GM21423 (cell line): Measurements from ENCODE around the gene LAIR1.
"Not testable (repeated sequence)": the region's sequence is repeated elsewhere in the genome, so short reads cannot be mapped to it uniquely, and the experiment has no call there.

Experiments used
- ATAC-seq: cut with Tn5 transposase; IDR thresholded peaks from one replicate; pipeline ENCODE4 v1.9.1; 2021; ENCODE audit warnings: mild to moderate bottlenecking, moderate library complexity; ENCODE audit not compliant: unreplicated experiment

LAIR1 gene

DNA sequence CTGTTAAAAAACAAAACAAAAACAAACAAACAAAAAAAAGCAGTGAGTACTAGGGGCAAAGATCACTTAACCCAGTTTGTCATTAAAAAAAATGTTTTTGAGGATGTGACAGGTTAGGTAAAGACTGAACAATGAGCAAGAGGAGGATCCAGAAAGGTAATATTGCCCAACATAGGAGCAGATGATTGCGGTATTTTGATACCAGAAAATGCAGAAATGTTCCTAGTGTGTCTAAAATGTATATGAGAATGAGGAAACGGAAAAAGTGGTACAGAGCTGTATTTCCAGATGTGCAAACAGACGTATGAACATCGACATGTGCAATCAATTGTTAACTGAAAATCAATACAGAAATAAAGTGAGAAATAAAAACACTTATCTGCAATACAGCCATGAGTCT, 20.9 kb downstream of the LAIR1 start:
- no peak for ATAC-seq

DNA sequence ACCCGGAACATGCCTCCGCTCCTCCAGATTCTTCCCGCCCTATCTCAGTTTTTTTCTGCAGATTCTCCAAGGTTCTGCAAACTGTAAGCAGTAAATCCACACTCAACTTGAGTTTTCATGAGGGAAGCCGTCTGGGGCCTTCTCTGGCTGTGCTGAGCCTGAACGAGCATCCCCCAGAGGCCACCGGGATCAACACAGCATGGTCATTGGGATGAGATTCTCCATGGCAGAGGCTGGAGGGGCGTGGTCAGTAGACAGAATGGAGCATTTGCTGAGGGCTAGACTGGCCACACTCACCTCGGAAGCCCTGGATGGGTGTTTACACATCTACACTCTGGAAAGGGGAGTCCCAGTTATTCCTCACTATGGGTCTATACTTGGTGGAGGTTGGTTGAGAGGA, 23.4 kb downstream of the LAIR1 start:
- ATAC-seq: no peak

DNA sequence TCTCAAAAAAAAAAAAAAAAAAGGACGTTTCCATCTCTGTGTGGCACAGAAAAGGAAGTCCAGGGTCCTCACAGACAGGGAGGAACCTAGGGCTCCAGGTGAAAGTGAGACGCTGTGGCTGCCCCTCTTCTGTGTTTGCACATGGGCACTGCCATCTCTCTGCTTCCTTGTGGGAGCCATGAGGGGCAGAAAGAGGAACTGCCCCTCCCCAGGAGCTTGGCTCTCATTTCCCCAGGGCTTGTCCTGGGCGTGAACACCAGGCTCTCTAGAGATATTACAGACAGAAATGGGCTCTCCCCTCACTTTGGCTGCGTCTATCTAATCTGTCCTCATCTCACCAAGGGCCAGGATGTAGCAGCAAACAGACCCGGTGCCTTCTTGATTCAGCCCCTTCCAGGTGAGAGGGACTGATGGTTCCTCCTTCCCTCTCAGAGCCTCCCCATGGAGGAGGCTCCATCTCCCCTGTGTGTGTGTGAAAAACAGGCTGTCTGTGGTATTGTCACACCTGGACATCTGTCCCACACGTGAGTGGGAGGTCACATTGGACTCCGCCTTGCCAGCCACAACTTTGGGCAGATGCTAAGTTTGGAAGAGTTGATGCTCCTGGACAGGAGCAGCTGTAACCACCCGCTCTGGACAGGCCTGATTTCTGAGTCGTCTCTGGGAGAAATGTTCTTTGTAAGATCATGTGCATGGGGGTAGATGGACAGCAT, 24.9 kb downstream of the LAIR1 start:
- no peak for ATAC-seq

- ATAC-seq: no peak
These were observed 26.2 kb downstream of the LAIR1 start for GRCh38 chr19:54338521-54338920.

- no peak for ATAC-seq
These were observed 26.9 kb downstream of the LAIR1 start for GRCh38 chr19:54337858-54338230.

DNA sequence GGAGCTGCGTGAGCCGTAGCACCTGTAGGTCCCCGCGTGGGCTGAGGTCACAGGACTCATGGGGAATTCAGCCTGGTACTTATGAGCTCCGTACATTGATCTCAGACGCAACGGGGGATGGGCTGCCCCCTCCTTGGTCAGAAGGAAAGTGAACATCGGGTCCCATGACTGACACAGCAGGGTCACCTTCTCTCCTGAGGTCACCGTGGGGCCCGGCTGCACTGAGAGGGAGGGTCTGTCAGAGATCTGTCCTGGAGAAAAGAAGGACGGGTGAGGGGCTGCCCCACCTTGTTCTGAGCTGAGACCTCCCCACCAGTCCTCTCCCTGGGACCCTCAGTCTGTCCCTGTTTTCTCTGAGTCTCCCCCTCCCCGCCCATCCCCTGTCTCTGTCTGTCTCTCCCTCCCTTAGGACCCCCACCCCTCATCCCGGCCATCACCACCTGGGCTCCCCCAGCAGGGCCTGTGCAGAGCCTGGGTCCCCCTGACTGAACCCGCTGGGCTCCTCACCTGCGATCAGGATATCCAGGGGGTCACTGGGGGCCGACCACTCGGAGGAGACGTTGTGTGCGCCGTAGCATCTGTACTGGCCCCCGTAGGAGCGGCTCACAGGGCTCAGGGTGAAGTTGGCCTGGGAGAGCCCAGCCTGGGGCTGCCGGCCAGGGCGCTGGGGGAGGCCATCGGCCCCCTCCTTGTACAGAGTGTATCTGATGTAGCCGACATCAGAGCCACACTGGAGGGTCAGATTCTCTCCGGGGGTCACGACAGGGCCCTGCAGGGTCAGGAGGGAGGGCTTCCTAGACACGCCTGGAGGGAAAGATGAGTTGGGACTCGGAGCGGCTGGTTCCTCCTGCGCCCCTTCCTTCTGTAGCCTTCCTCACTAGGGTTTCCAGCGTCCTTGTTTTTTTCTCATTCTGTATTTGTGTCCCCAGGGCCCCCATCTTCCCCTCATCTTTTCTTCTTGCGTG, 27.6 kb downstream of the LAIR1 start:
- ATAC-seq: no peak

DNA sequence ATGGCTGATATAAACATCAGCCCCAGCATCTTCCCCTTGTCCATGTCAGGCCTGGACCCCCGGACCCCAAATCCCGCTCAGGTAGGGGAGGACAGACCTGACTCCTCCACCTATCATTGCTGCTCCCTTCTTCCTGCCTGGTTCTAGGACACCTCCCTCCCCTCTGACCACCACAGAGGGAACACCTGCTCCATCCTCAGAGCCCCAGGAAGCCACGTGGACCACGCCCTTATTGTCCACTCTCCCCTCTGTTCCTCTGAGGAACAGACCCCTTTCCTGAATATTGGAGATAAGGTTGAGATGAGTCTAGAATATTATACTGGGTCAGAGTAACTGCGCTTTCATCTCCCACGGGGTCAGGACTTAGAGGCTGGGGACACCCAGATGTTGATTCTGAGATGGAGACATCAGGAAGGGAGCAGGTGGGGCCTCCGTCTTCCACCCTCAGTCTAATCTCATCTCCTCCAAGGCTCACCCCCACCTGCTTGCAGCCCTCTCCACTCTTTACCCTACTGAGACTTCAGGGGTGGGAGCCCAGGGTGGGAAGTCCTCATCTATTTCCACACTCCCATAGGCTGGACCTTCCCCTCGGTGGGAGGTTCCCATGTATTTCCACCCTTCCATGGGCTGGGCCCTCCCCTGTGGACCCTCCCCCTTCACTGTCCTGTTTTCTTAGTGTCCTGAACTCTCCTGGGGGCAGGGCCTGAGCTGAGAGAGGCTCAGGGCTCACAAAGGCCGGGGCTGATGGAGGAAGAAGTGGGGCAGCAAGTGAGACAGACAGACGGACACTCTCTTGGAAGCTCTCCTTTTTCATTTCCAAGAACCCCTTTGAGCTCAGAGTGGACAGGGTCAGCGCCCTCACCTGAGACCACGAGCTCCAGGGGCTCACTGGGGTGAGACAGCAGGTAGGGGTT, 28.5 kb downstream of the LAIR1 start:
- no peak for ATAC-seq

DNA sequence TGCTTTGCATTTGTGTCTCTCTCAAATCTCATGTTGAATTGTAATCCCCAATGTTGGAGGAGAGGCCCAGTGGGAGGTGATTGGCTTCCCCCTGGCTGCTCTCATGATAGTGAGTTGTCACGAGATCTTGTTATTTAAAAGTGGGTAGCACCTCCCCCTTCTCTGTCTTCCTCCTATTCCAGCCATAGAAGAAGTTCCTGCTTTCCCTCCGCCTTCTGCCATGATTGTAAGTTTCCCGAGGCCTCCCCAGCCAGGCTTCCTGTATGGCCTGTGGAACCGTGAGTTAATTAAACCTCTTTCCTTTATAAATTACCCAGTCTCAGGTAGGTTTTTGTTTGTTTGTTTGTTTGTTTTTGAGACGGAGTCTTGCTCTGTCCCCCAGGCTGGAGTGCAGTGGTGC, 29.6 kb downstream of the LAIR1 start:
- ATAC-seq: no peak

DNA sequence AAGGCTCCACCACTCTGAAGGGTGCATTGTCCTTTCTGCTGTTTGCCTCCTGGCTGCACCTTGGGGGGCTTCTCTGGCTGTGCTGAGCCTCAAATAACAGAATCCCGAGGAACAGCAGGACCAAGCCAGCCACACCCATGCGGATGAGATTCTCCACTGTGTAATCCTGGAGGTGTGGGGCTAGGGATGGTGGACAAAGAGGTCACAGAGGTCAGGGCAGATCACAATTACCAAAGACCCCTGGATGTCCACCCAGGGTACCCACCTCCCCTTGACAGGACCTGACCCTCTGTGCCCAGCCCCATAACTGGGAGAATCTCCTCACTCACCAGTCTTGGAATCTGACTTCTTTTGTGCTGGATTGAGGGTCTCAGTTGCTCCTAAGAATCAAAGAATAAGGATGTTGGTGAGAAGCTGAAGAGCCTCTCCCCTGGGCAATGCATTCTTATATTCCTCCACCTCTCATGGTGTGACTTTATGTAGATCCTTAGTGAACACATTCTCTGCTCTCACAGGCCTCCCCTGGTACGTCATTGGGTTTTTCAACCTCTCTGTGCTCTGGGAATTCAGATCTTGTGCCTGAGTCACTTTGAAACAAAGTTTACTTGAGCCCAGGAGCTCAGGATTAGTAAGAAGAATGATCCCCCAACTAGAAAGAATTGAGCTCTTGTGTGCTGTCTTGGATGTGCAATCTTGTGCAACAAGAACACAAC, 31.0 kb downstream of the LAIR1 start:
- no peak for ATAC-seq

GRCh38 chr19:54332149-54332548, 32.6 kb downstream of the LAIR1 start:
- ATAC-seq: no peak

GRCh38 chr19:54331626-54332025, 33.1 kb downstream of the LAIR1 start:
- ATAC-seq: no peak

DNA sequence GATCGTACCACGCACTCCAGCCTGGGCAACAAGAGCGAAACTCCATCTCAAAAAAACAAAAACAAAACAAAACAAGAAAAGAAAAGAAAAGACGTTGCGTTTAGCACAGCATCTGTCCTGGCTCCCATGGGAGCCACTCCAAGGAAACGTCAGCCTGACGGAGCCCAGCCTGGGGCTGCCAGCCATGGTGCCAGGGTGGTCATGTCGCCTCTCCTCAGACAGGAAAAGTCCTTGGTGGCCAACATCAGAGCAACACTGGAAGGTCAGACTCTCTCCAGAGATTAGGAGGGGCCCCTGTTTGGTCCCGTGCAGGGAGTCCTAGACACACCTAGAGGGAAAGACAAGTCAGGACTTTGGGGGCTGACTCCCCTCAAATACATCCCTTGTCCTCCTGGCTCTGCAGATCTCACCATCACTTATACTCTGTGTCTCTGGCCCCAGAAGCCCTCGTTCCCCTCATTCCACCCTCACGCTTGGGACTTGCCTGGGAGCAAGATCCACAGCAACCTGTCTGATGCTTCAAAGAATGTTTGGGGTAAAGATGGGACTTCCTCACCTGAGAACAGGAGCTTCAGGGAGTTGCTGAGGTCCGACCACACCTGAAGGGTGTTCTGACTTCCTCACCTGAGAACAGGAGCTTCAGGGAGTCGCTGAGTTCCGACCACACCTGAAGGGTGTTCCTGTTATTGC, 35.1 kb downstream of the LAIR1 start:
- ATAC-seq: no peak

DNA sequence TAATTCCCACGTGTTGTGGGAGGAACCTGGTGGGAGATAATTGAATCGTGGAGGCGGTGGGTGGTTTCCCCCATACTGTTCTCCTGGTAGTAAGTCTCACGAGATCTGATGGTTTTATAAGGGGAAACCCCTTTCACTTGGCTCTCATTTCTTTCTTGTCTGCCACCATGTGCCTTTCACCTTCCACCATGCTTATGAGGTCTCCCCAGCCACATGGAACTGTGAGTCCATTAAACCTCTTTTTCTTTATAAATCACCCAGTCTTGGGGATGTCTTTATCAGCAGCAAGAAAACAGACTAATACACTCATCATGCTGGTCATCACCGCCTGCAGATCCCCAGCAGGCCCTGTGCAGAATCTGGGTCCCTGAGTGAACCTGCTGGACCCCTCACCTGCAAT, 36.0 kb downstream of the LAIR1 start:
- not testable (repeated sequence) for ATAC-seq

- ATAC-seq: no peak
These were observed 39.1 kb downstream of the LAIR1 start for GRCh38 chr19:54325631-54326030.

- no peak for ATAC-seq
These were observed 39.5 kb downstream of the LAIR1 start for GRCh38 chr19:54325194-54325621.

DNA sequence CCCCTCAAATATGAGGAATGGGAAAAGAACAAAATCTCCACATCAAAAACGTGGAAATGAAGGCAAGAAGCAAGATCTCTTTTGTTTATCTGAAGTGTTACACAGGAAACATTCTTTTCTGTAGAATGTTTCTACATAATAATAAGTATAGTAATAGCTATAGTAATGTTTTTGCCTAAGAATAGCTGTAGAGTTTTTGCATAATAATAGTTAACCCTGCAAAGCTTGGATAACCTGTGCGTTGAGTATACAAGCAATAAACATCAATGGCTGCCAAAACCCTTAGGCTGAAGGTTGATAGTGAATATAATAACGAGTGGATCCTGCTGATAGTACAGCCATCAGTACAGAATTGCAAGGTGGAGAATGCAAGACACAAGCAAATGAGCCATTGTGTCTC, 40.7 kb downstream of the LAIR1 start:
- ATAC-seq: no peak

DNA sequence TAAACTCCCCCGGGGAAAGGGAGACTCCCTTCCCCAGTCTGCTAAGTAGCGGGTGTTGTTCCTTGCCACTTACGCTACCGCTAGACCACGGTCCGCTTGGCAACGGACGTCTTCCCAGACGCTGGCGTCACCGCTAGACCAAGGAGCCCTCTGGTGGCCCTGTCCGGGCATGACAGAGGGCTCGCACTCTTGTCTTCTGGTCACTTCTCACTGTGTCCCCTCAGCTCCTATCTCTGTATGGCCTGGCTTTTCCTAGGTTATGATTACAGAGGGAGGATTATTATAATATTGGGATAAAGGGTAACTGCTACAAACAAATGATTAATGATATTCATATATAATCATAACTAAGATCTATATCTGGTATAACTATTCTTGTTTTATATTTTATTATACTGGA, 41.8 kb downstream of the LAIR1 start:
- ATAC-seq: not testable (repeated sequence)

- not testable (repeated sequence) for ATAC-seq
These were observed 42.4 kb downstream of the LAIR1 start for GRCh38 chr19:54322295-54322694.

GRCh38 chr19:54319892-54320670, 44.6 kb downstream of the LAIR1 start:
- ATAC-seq: no peak
